ENCODE data around the gene PLPP3.

Gene PLPP3

GRCh38 chr1:56456435-56457101 is 122.8 kb downstream of the PLPP3 start:
- no peak for DNase-seq

GRCh38 chr1:56453417-56454078 is 125.8 kb downstream of the PLPP3 start:
- DNase-seq: no peak

DNA sequence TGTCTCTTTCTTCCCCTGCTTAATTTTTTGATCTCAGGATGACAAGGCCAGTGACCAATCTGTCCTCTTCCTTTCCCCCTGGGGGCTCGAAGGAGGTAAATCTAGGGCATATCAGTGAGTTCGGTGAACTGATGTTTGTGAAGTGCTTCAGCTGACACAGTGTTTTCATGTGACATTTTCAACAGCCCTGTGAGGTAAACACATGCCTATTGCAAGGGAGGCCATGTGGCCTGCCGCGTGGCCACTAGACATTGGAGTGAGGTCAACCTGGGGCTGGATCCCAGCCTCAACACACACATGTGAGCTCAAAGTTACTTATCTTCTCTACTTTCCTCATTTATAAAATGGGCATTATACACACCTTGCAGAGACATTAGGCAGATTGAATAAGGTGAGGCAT is 126.3 kb downstream of the PLPP3 start:
- DNase-seq: no peak

GRCh38 chr1:56452027-56453011 is 127.0 kb downstream of the PLPP3 start:
- DNase-seq: no peak

DNA sequence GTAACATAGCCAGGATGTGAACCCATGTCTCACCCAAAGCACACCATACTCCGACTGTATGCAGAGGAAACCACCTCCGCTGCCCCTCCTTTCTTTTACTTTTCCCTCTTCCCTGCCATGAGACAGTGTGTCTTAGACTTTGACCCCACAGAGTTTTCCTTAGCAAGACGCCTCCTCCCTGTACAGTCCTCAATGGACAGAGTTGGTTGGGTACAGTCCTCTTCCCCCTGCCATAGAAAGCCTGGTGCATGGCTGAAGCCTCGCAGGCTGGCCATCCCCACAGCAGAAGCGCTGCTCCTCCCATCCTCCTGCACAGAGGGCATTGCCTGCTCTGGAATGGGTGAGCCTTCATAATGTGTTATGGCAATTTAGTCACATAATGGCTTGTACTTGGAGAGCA is 127.9 kb downstream of the PLPP3 start:
- no peak for DNase-seq

DNA sequence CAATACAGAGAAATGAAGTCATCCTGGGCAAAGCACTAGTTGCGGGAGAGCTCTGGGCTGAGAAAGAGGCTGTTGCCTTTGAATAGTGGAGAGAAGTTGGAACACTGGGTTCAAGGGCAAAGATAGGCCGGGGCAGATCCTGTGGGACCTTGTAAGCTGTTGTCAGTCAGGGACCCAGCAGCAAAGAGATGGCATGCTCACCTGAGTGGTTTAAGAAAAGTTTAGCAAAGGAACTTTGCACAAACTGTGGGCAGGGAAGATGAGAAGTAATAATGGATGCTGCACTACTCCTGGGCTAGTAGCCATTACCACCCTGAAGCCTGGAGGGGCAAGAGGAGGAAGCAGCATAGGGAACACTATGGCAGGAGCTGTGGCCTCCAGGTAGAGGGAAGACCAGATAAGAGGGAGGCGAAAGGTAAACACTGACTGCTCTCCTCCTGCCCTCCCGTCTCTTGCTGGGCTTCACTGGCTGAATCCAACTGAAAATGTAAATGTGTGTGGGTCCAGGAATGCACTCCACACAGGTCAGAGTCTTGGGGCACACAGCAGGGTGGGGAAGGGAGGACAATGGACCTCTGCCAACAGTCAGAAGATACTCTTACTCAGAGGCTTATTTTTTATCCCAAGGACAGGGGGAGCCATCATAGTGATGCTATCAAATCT is 129.2 kb downstream of the PLPP3 start:
- DNase-seq: no peak

- no peak for DNase-seq
These were observed 130.6 kb downstream of the PLPP3 start for GRCh38 chr1:56448529-56449300.

- no peak for DNase-seq
These were observed 131.5 kb downstream of the PLPP3 start for GRCh38 chr1:56447823-56448222.

DNA sequence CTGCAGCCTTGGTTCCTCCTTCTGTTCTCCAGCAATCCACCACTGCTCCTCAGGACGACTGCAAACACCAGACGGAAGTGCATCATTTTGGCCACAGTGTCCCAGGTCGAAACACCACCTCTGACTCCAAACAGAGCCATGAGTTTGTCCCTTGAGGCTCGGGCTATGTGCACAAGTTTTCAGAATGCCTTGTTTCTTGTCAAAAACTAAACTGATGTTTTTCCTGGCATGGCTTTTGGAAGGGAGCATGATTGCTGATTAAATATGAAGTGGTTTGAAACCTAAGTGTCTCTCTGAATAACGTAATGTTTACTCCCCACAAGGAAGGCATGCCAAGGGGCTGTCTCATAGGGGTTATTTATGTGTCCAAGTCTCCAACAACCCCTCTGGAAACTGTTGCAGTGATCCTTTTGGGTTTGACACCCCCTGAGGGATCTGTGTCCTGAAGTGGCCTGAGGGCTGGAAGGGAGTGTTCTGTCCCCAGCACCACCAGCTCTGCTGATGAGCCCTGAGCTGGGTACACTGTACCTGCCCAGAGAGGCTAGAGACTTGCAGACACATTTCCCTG is 132.7 kb downstream of the PLPP3 start:
- DNase-seq: no peak

- DNase-seq: no peak
These were observed 134.3 kb downstream of the PLPP3 start for GRCh38 chr1:56444960-56445646.
